HEK293 (cell line): Measurements from ENCODE around the gene CRLF2.
A peak's percentile ranks its signal among the peaks of the same experiment; 100 is the strongest.

Experiments
- BCL11A ChIP-seq: fragments of 450-650 bp; formaldehyde crosslinking; IDR thresholded peaks from 2 replicates; pipeline ENCODE4 v1.5.1; 2016; ENCODE audit warnings: low read depth, missing biosample characterization, missing genetic modification characterization
- FEZF1 ChIP-seq: fragments of 450-650 bp; formaldehyde crosslinking; IDR thresholded peaks from 2 replicates; pipeline ENCODE4 v1.5.1; 2016; ENCODE audit warnings: missing biosample characterization, missing genetic modification characterization
- GLI4 ChIP-seq: fragments of 450-650 bp; formaldehyde crosslinking; IDR thresholded peaks from 2 replicates; pipeline ENCODE4 v1.5.1; 2016; ENCODE audit warnings: missing biosample characterization, missing genetic modification characterization
- HOXC10 ChIP-seq: sonication (generic); formaldehyde crosslinking; IDR thresholded peaks from 2 replicates; pipeline ENCODE4 v1.8.1; 2023; ENCODE audit warnings: mild to moderate bottlenecking, missing genetic modification reagents
- KLF9 ChIP-seq: fragments of 450-650 bp; formaldehyde crosslinking; IDR thresholded peaks from 2 replicates; pipeline ENCODE4 v1.5.1; 2016; ENCODE audit warnings: missing biosample characterization, missing genetic modification characterization, low read depth
- OVOL3 ChIP-seq: fragments of 450-650 bp; formaldehyde crosslinking; IDR thresholded peaks from 2 replicates; pipeline ENCODE4 v1.5.1; 2016; ENCODE audit warnings: missing biosample characterization, missing genetic modification characterization
- SALL2 ChIP-seq: fragments of 450-650 bp; formaldehyde crosslinking; IDR thresholded peaks from 2 replicates; pipeline ENCODE4 v1.5.0; 2017; ENCODE audit warnings: missing biosample characterization, mild to moderate bottlenecking, missing genetic modification characterization, borderline replicate concordance
- WT1 ChIP-seq: fragments of 450-650 bp; formaldehyde crosslinking; IDR thresholded peaks from 2 replicates; pipeline ENCODE4 v1.5.1; 2016; ENCODE audit warnings: missing biosample characterization, missing genetic modification characterization
- YY1 ChIP-seq: fragments of 450-650 bp; formaldehyde crosslinking; IDR thresholded peaks from 2 replicates; pipeline ENCODE4 v1.5.1; 2018; ENCODE audit warnings: missing biosample characterization, missing genetic modification characterization
- ZEB2 ChIP-seq: fragments of 450-650 bp; formaldehyde crosslinking; IDR thresholded peaks from 2 replicates; pipeline ENCODE4 v1.5.1; 2016; ENCODE audit warnings: missing biosample characterization, missing genetic modification characterization
- ZFP37 ChIP-seq: fragments of 450-650 bp; formaldehyde crosslinking; IDR thresholded peaks from 2 replicates; pipeline ENCODE4 v1.5.1; 2016; ENCODE audit warnings: missing biosample characterization, missing genetic modification characterization
- ZNF112 ChIP-seq: fragments of 450-650 bp; formaldehyde crosslinking; IDR thresholded peaks from 2 replicates; pipeline ENCODE4 v1.5.0; 2017; ENCODE audit warnings: missing biosample characterization, missing genetic modification characterization
- ZNF211 ChIP-seq: fragments of 450-650 bp; formaldehyde crosslinking; IDR thresholded peaks from 2 replicates; pipeline ENCODE4 v1.5.1; 2016; ENCODE audit warnings: low read depth, missing biosample characterization, missing genetic modification characterization
- ZNF324 ChIP-seq: fragments of 450-650 bp; formaldehyde crosslinking; IDR thresholded peaks from 2 replicates; pipeline ENCODE4 v1.5.1; 2016; ENCODE audit warnings: missing biosample characterization, missing genetic modification characterization
- ZNF354C ChIP-seq: fragments of 450-650 bp; formaldehyde crosslinking; IDR thresholded peaks from 2 replicates; pipeline ENCODE4 v1.5.1; 2016; ENCODE audit warnings: missing biosample characterization, missing genetic modification characterization, low read depth, borderline replicate concordance
- ZNF391 ChIP-seq: fragments of 450-650 bp; formaldehyde crosslinking; IDR thresholded peaks from 2 replicates; pipeline ENCODE4 v1.5.1; 2016; ENCODE audit warnings: low read depth, missing biosample characterization, missing genetic modification characterization, borderline replicate concordance
- ZNF555 ChIP-seq: fragments of 450-650 bp; formaldehyde crosslinking; conservative IDR thresholded peaks from 2 replicates; pipeline ENCODE4 v1.5.1; 2017; ENCODE audit warnings: missing biosample characterization, mild to moderate bottlenecking, missing genetic modification characterization, inconsistent platforms
- ZNF747 ChIP-seq: fragments of 450-650 bp; formaldehyde crosslinking; IDR thresholded peaks from 2 replicates; pipeline ENCODE4 v1.5.1; 2016; ENCODE audit warnings: missing biosample characterization, missing genetic modification characterization
- ZNF776 ChIP-seq: fragments of 450-650 bp; formaldehyde crosslinking; IDR thresholded peaks from 2 replicates; pipeline ENCODE4 v1.5.0; 2017; ENCODE audit warnings: missing biosample characterization, missing genetic modification characterization, borderline replicate concordance
- TF ChIP-seq, protein P1 (sequence below): fragments of 450-650 bp; formaldehyde crosslinking; IDR thresholded peaks from 2 replicates; pipeline ENCODE4 v1.5.1; 2016; ENCODE audit warnings: missing biosample characterization, missing genetic modification characterization, borderline replicate concordance
- TF ChIP-seq, protein P2 (sequence below): fragments of 450-650 bp; formaldehyde crosslinking; IDR thresholded peaks from 2 replicates; pipeline ENCODE4 v1.5.1; 2016; ENCODE audit warnings: missing biosample characterization, missing genetic modification characterization
- TF ChIP-seq, protein P3 (sequence below): fragments of 450-650 bp; formaldehyde crosslinking; IDR thresholded peaks from 2 replicates; pipeline ENCODE4 v1.5.1; 2017; ENCODE audit warnings: missing biosample characterization, missing genetic modification characterization
- TF ChIP-seq, protein P4 (sequence below): fragments of 450-650 bp; formaldehyde crosslinking; IDR thresholded peaks from 2 replicates; pipeline ENCODE4 v1.5.1; 2017; ENCODE audit warnings: missing biosample characterization, missing genetic modification characterization
- TF ChIP-seq, protein P5 (sequence below): fragments of 450-650 bp; formaldehyde crosslinking; IDR thresholded peaks from 2 replicates; pipeline ENCODE4 v1.5.1; 2016; ENCODE audit warnings: missing biosample characterization, missing genetic modification characterization
- TF ChIP-seq, protein P6 (sequence below): fragments of 450-650 bp; formaldehyde crosslinking; IDR thresholded peaks from 2 replicates; pipeline ENCODE4 v1.5.1; 2016; ENCODE audit warnings: missing biosample characterization, missing genetic modification characterization
- TF ChIP-seq, protein P7 (sequence below): IDR thresholded peaks from 2 replicates; pipeline ENCODE4 v1.6.1; 2011; ENCODE audit warnings: mild to moderate bottlenecking, low read depth, low read length, borderline replicate concordance

Gene CRLF2

DNA sequence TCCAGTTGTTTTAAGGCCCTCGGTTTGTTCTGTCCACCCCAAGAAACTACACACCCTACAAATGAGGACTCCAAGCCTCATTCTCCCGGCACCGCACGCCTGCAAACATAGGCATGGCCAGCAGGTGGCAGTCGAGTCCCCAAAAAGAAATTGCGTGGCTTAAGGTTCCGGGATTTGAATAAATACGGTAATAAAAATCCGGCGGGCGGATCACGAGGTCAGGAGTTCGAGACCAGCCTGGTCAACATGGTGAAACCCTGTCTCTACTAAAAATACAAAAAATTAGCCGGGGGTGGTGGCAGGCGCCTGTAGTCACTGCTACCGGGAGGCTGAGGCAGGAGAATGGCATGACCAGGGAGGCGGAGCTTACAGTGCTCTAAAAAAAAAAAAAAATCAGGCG is 34.4 kb upstream of the CRLF2 start (continued):
- TF ChIP-seq, protein P1, sequence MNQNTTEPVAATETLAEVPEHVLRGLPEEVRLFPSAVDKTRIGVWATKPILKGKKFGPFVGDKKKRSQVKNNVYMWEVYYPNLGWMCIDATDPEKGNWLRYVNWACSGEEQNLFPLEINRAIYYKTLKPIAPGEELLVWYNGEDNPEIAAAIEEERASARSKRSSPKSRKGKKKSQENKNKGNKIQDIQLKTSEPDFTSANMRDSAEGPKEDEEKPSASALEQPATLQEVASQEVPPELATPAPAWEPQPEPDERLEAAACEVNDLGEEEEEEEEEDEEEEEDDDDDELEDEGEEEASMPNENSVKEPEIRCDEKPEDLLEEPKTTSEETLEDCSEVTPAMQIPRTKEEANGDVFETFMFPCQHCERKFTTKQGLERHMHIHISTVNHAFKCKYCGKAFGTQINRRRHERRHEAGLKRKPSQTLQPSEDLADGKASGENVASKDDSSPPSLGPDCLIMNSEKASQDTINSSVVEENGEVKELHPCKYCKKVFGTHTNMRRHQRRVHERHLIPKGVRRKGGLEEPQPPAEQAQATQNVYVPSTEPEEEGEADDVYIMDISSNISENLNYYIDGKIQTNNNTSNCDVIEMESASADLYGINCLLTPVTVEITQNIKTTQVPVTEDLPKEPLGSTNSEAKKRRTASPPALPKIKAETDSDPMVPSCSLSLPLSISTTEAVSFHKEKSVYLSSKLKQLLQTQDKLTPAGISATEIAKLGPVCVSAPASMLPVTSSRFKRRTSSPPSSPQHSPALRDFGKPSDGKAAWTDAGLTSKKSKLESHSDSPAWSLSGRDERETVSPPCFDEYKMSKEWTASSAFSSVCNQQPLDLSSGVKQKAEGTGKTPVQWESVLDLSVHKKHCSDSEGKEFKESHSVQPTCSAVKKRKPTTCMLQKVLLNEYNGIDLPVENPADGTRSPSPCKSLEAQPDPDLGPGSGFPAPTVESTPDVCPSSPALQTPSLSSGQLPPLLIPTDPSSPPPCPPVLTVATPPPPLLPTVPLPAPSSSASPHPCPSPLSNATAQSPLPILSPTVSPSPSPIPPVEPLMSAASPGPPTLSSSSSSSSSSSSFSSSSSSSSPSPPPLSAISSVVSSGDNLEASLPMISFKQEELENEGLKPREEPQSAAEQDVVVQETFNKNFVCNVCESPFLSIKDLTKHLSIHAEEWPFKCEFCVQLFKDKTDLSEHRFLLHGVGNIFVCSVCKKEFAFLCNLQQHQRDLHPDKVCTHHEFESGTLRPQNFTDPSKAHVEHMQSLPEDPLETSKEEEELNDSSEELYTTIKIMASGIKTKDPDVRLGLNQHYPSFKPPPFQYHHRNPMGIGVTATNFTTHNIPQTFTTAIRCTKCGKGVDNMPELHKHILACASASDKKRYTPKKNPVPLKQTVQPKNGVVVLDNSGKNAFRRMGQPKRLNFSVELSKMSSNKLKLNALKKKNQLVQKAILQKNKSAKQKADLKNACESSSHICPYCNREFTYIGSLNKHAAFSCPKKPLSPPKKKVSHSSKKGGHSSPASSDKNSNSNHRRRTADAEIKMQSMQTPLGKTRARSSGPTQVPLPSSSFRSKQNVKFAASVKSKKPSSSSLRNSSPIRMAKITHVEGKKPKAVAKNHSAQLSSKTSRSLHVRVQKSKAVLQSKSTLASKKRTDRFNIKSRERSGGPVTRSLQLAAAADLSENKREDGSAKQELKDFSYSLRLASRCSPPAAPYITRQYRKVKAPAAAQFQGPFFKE (tag by site-specific recombination) = no peak
- TF ChIP-seq FEZF1 = no peak
- no peak for TF ChIP-seq ZNF354C (tag by site-specific recombination)
- no peak for TF ChIP-seq ZNF391 (tag by site-specific recombination)
- no peak for TF ChIP-seq OVOL3 (tag by site-specific recombination)
- TF ChIP-seq WT1 (tag by site-specific recombination) = no peak
- no peak for TF ChIP-seq SALL2 (tag by site-specific recombination)
- no peak for TF ChIP-seq ZNF112 (tag by site-specific recombination)
- no peak for TF ChIP-seq GLI4 (tag by site-specific recombination)
- TF ChIP-seq, protein P2, sequence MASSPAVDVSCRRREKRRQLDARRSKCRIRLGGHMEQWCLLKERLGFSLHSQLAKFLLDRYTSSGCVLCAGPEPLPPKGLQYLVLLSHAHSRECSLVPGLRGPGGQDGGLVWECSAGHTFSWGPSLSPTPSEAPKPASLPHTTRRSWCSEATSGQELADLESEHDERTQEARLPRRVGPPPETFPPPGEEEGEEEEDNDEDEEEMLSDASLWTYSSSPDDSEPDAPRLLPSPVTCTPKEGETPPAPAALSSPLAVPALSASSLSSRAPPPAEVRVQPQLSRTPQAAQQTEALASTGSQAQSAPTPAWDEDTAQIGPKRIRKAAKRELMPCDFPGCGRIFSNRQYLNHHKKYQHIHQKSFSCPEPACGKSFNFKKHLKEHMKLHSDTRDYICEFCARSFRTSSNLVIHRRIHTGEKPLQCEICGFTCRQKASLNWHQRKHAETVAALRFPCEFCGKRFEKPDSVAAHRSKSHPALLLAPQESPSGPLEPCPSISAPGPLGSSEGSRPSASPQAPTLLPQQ (tag by site-specific recombination) = no peak
- TF ChIP-seq, protein P3, sequence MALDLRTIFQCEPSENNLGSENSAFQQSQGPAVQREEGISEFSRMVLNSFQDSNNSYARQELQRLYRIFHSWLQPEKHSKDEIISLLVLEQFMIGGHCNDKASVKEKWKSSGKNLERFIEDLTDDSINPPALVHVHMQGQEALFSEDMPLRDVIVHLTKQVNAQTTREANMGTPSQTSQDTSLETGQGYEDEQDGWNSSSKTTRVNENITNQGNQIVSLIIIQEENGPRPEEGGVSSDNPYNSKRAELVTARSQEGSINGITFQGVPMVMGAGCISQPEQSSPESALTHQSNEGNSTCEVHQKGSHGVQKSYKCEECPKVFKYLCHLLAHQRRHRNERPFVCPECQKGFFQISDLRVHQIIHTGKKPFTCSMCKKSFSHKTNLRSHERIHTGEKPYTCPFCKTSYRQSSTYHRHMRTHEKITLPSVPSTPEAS = no peak
- TF ChIP-seq ZNF324 (tag by site-specific recombination) = peak; percentile 60; the same call in 1 of the 2 replicates
- TF ChIP-seq HOXC10 (CRISPR knock-in tag) = peak; percentile 14; the same call in 1 of the 2 replicates
- TF ChIP-seq BCL11A = no peak
- no peak for TF ChIP-seq ZEB2
- no peak for TF ChIP-seq ZNF776 (tag by site-specific recombination)
- TF ChIP-seq, protein P4, sequence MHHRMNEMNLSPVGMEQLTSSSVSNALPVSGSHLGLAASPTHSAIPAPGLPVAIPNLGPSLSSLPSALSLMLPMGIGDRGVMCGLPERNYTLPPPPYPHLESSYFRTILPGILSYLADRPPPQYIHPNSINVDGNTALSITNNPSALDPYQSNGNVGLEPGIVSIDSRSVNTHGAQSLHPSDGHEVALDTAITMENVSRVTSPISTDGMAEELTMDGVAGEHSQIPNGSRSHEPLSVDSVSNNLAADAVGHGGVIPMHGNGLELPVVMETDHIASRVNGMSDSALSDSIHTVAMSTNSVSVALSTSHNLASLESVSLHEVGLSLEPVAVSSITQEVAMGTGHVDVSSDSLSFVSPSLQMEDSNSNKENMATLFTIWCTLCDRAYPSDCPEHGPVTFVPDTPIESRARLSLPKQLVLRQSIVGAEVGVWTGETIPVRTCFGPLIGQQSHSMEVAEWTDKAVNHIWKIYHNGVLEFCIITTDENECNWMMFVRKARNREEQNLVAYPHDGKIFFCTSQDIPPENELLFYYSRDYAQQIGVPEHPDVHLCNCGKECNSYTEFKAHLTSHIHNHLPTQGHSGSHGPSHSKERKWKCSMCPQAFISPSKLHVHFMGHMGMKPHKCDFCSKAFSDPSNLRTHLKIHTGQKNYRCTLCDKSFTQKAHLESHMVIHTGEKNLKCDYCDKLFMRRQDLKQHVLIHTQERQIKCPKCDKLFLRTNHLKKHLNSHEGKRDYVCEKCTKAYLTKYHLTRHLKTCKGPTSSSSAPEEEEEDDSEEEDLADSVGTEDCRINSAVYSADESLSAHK (tag by site-specific recombination) = no peak
- no peak for TF ChIP-seq KLF9 (tag by site-specific recombination)
- TF ChIP-seq ZNF747 (tag by site-specific recombination) = no peak
- TF ChIP-seq, protein P5, sequence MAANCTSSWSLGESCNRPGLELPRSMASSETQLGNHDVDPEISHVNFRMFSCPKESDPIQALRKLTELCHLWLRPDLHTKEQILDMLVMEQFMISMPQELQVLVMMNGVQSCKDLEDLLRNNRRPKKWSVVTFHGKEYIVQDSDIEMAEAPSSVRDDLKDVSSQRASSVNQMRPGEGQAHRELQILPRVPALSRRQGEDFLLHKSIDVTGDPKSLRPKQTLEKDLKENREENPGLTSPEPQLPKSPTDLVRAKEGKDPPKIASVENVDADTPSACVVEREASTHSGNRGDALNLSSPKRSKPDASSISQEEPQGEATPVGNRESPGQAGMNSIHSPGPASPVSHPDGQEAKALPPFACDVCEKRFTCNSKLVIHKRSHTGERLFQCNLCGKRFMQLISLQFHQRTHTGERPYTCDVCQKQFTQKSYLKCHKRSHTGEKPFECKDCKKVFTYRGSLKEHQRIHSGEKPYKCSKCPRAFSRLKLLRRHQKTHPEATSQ (tag by site-specific recombination) = no peak
- no peak for TF ChIP-seq ZNF211 (tag by site-specific recombination)
- no peak for TF ChIP-seq YY1 (tag by site-specific recombination)
- no peak for TF ChIP-seq ZFP37 (tag by site-specific recombination)
- TF ChIP-seq, protein P6, sequence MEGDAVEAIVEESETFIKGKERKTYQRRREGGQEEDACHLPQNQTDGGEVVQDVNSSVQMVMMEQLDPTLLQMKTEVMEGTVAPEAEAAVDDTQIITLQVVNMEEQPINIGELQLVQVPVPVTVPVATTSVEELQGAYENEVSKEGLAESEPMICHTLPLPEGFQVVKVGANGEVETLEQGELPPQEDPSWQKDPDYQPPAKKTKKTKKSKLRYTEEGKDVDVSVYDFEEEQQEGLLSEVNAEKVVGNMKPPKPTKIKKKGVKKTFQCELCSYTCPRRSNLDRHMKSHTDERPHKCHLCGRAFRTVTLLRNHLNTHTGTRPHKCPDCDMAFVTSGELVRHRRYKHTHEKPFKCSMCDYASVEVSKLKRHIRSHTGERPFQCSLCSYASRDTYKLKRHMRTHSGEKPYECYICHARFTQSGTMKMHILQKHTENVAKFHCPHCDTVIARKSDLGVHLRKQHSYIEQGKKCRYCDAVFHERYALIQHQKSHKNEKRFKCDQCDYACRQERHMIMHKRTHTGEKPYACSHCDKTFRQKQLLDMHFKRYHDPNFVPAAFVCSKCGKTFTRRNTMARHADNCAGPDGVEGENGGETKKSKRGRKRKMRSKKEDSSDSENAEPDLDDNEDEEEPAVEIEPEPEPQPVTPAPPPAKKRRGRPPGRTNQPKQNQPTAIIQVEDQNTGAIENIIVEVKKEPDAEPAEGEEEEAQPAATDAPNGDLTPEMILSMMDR (tag by site-specific recombination) = no peak
- no peak for TF ChIP-seq ZNF555 (tag by site-specific recombination)
- TF ChIP-seq, protein P7, sequence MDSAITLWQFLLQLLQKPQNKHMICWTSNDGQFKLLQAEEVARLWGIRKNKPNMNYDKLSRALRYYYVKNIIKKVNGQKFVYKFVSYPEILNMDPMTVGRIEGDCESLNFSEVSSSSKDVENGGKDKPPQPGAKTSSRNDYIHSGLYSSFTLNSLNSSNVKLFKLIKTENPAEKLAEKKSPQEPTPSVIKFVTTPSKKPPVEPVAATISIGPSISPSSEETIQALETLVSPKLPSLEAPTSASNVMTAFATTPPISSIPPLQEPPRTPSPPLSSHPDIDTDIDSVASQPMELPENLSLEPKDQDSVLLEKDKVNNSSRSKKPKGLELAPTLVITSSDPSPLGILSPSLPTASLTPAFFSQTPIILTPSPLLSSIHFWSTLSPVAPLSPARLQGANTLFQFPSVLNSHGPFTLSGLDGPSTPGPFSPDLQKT = no peak
